PC-9 (cell line): Measurements from ENCODE around the gene DNM3.

ENCODE experiments used
- EZH2 ChIP-seq: fragments of 200-600 bp; sonication (generic); IDR thresholded peaks from 2 replicates; pipeline ENCODE4 v1.8.0; 2017; ENCODE audit warnings: antibody characterized with exemption, low read depth
- TF ChIP-seq, protein P1 (sequence below): fragments of 200-600 bp; sonication (generic); conservative IDR thresholded peaks from 2 replicates; pipeline ENCODE4 v1.6.1; 2017; ENCODE audit warnings: mixed run types, antibody characterized with exemption, mild to moderate bottlenecking, moderate library complexity

DNA sequence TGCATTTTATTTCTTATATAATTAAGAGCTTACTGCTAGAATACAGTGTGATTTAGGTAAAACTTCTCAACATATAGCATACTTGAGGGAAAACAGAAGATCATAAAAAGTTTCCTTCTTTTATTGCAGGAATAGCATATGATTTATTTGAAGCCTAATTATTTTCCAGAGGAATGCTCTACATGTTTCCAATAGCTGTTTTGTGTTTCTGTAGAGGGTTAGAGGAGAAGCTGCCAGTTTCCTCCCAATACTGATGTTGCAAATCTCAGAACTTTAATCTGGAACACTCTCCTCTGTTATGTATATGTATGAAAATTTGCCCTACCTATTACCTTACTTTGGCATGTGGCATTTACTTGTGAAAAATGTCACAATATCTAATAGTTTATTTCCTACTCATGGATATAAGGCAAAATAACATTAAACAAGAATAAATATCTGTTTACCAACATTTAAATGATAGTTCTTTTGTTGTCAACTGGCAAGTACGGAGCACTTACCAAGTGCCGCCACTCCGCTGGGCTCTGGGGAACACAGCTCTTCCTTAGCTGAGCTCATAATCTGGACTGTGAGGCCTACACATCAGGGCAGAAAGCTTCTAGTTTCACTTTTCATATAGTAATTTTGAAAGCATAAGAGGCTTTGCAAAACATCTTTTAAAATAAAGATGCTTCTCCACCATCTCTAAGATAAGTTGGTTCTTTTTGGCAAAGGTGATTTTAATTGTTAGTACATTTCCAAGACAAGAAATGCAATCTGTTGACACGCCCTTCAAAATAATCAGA is 339.4 kb downstream of the DNM3 start:
- TF ChIP-seq, protein P1, sequence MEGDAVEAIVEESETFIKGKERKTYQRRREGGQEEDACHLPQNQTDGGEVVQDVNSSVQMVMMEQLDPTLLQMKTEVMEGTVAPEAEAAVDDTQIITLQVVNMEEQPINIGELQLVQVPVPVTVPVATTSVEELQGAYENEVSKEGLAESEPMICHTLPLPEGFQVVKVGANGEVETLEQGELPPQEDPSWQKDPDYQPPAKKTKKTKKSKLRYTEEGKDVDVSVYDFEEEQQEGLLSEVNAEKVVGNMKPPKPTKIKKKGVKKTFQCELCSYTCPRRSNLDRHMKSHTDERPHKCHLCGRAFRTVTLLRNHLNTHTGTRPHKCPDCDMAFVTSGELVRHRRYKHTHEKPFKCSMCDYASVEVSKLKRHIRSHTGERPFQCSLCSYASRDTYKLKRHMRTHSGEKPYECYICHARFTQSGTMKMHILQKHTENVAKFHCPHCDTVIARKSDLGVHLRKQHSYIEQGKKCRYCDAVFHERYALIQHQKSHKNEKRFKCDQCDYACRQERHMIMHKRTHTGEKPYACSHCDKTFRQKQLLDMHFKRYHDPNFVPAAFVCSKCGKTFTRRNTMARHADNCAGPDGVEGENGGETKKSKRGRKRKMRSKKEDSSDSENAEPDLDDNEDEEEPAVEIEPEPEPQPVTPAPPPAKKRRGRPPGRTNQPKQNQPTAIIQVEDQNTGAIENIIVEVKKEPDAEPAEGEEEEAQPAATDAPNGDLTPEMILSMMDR = no peak
- no peak for TF ChIP-seq EZH2
